WTC11 (cell line): ENCODE measurements around the gene RASEF.
A peak's percentile ranks its signal among the peaks of the same experiment; 100 is the strongest.

Experiments used
- ATF2 ChIP-seq: sonication (generic); formaldehyde crosslinking; IDR thresholded peaks from 2 replicates; pipeline ENCODE4 v1.8.1; 2022; ENCODE audit warnings: low read depth, missing genetic modification reagents, borderline replicate concordance
- CBFB ChIP-seq: sonication (generic); formaldehyde crosslinking; IDR thresholded peaks from 2 replicates; pipeline ENCODE4 v1.8.1; 2022; ENCODE audit warnings: mild to moderate bottlenecking, low read depth, missing genetic modification reagents
- CREB1 ChIP-seq: sonication (generic); formaldehyde crosslinking; IDR thresholded peaks from 2 replicates; pipeline ENCODE4 v1.8.0; 2023; ENCODE audit warnings: mild to moderate bottlenecking, missing genetic modification reagents
- ESRRA ChIP-seq: sonication (generic); formaldehyde crosslinking; IDR thresholded peaks from 2 replicates; pipeline ENCODE4 v1.8.1; 2022; ENCODE audit warnings: mild to moderate bottlenecking, missing genetic modification reagents, borderline replicate concordance
- FOXJ3 ChIP-seq: sonication (generic); formaldehyde crosslinking; IDR thresholded peaks from 2 replicates; pipeline ENCODE4 v1.9.0; 2021; ENCODE audit warnings: missing genetic modification reagents, mild to moderate bottlenecking, borderline replicate concordance
- FOXP4 ChIP-seq: sonication (generic); formaldehyde crosslinking; IDR thresholded peaks from 2 replicates; pipeline ENCODE4 v1.8.0; 2022; ENCODE audit warnings: mild to moderate bottlenecking, missing genetic modification reagents
- JUN ChIP-seq: sonication (generic); formaldehyde crosslinking; IDR thresholded peaks from 2 replicates; pipeline ENCODE4 v1.8.0; 2023; ENCODE audit warnings: mild to moderate bottlenecking, missing genetic modification reagents
- OVOL2 ChIP-seq: fragments of 250-450 bp; sonication (Bioruptor Pico); IDR thresholded peaks from 2 replicates; pipeline ENCODE4 v1.9.0; 2021; ENCODE audit warnings: mild to moderate bottlenecking, borderline replicate concordance
- RELA ChIP-seq: sonication (generic); formaldehyde crosslinking; IDR thresholded peaks from 2 replicates; pipeline ENCODE4 v1.8.1; 2022; ENCODE audit warnings: missing genetic modification reagents, mild to moderate bottlenecking, borderline replicate concordance
- TP53 ChIP-seq: sonication (generic); formaldehyde crosslinking; IDR thresholded peaks from 2 replicates; pipeline ENCODE4 v1.8.1; 2023; ENCODE audit warnings: mild to moderate bottlenecking, missing genetic modification reagents
- USF2 ChIP-seq: sonication (generic); formaldehyde crosslinking; IDR thresholded peaks from 2 replicates; pipeline ENCODE4 v1.8.1; 2023; ENCODE audit warnings: mild to moderate bottlenecking, missing genetic modification reagents, moderate library complexity
- TF ChIP-seq, protein P1 (sequence below): fragments of 200-600 bp; IDR thresholded peaks from 2 replicates; pipeline ENCODE4 v1.8.0; 2022; ENCODE audit warnings: antibody characterized with exemption

DNA sequence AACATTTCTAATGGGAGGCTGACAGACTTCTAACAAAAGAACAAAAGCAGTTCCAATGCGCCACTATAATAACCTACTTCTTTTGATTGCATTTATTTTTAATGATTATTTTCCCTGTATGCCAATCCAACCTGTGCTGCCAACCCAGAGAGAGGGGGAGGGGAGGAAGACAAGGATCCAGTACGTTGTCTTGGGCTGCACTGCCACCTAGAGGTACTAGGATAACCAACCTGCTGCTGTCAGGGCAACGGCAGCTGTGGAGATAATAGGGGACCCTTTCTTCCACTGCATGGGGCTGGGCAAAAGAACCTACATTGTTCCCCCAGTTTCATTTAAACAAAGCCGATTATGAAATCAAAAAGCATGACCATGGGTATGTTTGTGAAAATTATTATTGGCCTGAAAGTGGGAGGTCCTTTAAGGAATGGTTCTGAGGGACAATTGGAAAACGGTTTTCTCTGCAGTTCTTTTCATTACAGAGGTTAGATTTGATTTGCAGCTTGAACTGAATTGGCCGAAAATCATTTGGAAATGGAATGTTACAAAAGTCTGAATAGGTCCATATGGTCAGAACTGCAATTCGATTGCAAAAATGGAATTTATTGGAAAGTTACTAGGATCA, 101.3 kb downstream of the RASEF start:
- TF ChIP-seq USF2 (CRISPR knock-in tag): no peak
- no peak for TF ChIP-seq ATF2
- TF ChIP-seq, protein P1, sequence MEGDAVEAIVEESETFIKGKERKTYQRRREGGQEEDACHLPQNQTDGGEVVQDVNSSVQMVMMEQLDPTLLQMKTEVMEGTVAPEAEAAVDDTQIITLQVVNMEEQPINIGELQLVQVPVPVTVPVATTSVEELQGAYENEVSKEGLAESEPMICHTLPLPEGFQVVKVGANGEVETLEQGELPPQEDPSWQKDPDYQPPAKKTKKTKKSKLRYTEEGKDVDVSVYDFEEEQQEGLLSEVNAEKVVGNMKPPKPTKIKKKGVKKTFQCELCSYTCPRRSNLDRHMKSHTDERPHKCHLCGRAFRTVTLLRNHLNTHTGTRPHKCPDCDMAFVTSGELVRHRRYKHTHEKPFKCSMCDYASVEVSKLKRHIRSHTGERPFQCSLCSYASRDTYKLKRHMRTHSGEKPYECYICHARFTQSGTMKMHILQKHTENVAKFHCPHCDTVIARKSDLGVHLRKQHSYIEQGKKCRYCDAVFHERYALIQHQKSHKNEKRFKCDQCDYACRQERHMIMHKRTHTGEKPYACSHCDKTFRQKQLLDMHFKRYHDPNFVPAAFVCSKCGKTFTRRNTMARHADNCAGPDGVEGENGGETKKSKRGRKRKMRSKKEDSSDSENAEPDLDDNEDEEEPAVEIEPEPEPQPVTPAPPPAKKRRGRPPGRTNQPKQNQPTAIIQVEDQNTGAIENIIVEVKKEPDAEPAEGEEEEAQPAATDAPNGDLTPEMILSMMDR: peak; percentile 81
- TF ChIP-seq JUN: no peak
- TF ChIP-seq CBFB: no peak
- no peak for TF ChIP-seq ESRRA (CRISPR knock-in tag)
- TF ChIP-seq CREB1 (CRISPR knock-in tag): no peak
- no peak for TF ChIP-seq FOXJ3 (CRISPR knock-in tag)
- no peak for TF ChIP-seq OVOL2 (CRISPR knock-in tag)
- no peak for TF ChIP-seq RELA (CRISPR knock-in tag)
- no peak for TF ChIP-seq TP53
- no peak for TF ChIP-seq FOXP4 (CRISPR knock-in tag)
